Measurements from ENCODE around the gene B4GAT1. TPM values are rescaled to one million over a fixed set of nuclear protein-coding genes. Genes with fewer than 3 reads are reported as not detected.

Gene B4GAT1
- total and polyA plus RNA-seq, 9 of the 15 experiments (the other 6 are each of a cell fraction or from before 2014, with no cell fraction given): 0.86 to 9.5 (median 3.8) TPM

DNA sequence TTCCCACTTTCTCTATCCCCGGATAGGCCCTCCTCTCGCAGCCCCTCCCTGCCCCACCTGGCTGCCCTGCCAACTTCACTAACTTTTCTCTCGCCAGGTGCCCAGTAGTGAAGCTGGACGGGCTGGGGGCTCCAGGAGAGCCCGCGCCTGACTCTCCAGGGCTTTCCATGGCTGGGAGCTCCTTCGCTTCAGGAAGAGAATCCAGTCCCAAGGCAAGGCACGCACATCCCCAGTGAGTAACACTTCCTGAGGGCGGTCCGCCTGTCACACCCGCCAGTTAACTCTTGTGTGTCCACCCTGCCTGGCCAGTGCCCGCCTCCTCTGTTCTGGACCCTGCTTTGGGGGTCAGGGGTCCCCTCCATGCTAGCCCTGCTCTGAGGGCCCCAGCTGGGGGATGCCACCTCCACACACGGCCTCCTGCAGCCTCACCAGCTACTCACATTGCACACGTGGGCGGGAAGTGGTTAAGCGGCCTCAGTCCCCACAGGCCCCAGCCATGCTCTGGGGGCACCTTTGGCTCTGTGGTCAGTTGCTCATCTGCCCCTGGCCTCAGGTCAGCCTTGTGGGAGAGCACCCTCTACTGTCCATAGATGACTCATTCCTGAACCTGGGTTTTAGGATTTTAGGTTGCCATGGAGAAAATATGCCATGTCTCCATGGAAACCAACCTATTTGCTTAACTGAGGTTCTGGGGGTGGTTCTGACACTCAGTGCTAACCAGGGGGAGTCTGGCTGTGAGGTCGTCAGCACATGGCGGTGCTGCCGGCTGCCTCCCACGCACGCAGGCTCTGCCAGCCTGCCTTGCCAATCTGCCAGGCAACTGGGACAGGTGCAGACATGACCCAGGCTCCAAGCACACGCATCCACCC lies 11.0 kb downstream of the B4GAT1 start, which contains the start of gene RIN1 (continued):
- TF ChIP-seq, protein P1, sequence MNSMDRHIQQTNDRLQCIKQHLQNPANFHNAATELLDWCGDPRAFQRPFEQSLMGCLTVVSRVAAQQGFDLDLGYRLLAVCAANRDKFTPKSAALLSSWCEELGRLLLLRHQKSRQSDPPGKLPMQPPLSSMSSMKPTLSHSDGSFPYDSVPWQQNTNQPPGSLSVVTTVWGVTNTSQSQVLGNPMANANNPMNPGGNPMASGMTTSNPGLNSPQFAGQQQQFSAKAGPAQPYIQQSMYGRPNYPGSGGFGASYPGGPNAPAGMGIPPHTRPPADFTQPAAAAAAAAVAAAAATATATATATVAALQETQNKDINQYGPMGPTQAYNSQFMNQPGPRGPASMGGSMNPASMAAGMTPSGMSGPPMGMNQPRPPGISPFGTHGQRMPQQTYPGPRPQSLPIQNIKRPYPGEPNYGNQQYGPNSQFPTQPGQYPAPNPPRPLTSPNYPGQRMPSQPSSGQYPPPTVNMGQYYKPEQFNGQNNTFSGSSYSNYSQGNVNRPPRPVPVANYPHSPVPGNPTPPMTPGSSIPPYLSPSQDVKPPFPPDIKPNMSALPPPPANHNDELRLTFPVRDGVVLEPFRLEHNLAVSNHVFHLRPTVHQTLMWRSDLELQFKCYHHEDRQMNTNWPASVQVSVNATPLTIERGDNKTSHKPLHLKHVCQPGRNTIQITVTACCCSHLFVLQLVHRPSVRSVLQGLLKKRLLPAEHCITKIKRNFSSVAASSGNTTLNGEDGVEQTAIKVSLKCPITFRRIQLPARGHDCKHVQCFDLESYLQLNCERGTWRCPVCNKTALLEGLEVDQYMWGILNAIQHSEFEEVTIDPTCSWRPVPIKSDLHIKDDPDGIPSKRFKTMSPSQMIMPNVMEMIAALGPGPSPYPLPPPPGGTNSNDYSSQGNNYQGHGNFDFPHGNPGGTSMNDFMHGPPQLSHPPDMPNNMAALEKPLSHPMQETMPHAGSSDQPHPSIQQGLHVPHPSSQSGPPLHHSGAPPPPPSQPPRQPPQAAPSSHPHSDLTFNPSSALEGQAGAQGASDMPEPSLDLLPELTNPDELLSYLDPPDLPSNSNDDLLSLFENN (IDR thresholded peaks at IDR 0.05; ENCODE audit: low read depth in 2 of 2, low read length in 2 of 2): 0 out of 4 replicates have a peak, but pooled peaks of 1 of the 2 experiments have one; percentile 16
- TF ChIP-seq SMAD1 (IDR thresholded peaks at IDR 0.05; ENCODE audit: low read depth, low read length, partially characterized antibody) (no peak), TAF15 (IDR thresholded peaks at IDR 0.05; ENCODE audit: low read depth, low read length) (no peak), LARP7 (IDR thresholded peaks at IDR 0.05) (no peak), CCNT2 (IDR thresholded peaks at IDR 0.05; ENCODE audit: borderline replicate concordance, extremely low read depth, insufficient read length, low read depth, low read length) (no peak), MAFG (tag; conservative IDR thresholded peaks at IDR 0.05) (no peak), MTA3 (IDR thresholded peaks at IDR 0.05; ENCODE audit: borderline replicate concordance) (peak; percentile 41; the same call in 1 of the 2 replicates), TARDBP (IDR thresholded peaks at IDR 0.05) (no peak), ZNF232 (CRISPR knock-in tag; IDR thresholded peaks at IDR 0.05) (no peak), ZNF24 (IDR thresholded peaks at IDR 0.05) (no peak), COPS2 (conservative IDR thresholded peaks at IDR 0.05) (no peak), ZNF644 (tag; IDR thresholded peaks at IDR 0.05; ENCODE audit: low read depth) (no peak), SMC3 (conservative IDR thresholded peaks at IDR 0.05; ENCODE audit: insufficient read depth, low read depth, low read length) (peak; percentile 43; the same call in 1 of the 2 replicates), CHCHD3 (CRISPR knock-in tag; IDR thresholded peaks at IDR 0.05) (no peak)
- TF ChIP-seq, protein P2, sequence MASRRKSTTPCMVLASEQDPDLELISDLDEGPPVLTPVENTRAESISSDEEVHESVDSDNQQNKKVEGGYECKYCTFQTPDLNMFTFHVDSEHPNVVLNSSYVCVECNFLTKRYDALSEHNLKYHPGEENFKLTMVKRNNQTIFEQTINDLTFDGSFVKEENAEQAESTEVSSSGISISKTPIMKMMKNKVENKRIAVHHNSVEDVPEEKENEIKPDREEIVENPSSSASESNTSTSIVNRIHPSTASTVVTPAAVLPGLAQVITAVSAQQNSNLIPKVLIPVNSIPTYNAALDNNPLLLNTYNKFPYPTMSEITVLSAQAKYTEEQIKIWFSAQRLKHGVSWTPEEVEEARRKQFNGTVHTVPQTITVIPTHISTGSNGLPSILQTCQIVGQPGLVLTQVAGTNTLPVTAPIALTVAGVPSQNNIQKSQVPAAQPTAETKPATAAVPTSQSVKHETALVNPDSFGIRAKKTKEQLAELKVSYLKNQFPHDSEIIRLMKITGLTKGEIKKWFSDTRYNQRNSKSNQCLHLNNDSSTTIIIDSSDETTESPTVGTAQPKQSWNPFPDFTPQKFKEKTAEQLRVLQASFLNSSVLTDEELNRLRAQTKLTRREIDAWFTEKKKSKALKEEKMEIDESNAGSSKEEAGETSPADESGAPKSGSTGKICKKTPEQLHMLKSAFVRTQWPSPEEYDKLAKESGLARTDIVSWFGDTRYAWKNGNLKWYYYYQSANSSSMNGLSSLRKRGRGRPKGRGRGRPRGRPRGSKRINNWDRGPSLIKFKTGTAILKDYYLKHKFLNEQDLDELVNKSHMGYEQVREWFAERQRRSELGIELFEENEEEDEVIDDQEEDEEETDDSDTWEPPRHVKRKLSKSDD (conservative IDR thresholded peaks at IDR 0.05; ENCODE audit: low read length): no peak
- TF ChIP-seq, protein P3, sequence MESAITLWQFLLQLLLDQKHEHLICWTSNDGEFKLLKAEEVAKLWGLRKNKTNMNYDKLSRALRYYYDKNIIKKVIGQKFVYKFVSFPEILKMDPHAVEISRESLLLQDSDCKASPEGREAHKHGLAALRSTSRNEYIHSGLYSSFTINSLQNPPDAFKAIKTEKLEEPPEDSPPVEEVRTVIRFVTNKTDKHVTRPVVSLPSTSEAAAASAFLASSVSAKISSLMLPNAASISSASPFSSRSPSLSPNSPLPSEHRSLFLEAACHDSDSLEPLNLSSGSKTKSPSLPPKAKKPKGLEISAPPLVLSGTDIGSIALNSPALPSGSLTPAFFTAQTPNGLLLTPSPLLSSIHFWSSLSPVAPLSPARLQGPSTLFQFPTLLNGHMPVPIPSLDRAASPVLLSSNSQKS (CRISPR knock-in tag; IDR thresholded peaks at IDR 0.05): no peak
- TF ChIP-seq, protein P4, sequence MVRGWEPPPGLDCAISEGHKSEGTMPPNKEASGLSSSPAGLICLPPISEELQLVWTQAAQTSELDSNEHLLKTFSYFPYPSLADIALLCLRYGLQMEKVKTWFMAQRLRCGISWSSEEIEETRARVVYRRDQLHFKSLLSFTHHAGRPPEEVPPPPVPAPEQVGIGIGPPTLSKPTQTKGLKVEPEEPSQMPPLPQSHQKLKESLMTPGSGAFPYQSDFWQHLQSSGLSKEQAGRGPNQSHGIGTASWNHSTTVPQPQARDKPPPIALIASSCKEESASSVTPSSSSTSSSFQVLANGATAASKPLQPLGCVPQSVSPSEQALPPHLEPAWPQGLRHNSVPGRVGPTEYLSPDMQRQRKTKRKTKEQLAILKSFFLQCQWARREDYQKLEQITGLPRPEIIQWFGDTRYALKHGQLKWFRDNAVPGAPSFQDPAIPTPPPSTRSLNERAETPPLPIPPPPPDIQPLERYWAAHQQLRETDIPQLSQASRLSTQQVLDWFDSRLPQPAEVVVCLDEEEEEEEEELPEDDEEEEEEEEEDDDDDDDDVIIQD (CRISPR knock-in tag; IDR thresholded peaks at IDR 0.05): no peak
